HG03039 (cell line): ENCODE data around the gene TTC23L.

Experiments used
- ATAC-seq: cut with Tn5 transposase; IDR thresholded peaks from one replicate; pipeline ENCODE4 v1.9.1; 2021; ENCODE audit warnings: mild to moderate bottlenecking, moderate library complexity; ENCODE audit not compliant: unreplicated experiment

The TTC23L gene

GRCh38 chr5:34832568-34832967, 6.4 kb upstream of the TTC23L start:
- ATAC-seq: no peak

GRCh38 chr5:34833090-34833489, 5.9 kb upstream of the TTC23L start:
- no peak for ATAC-seq

- ATAC-seq: no peak
These were observed 4.8 kb upstream of the TTC23L start for GRCh38 chr5:34833976-34834793.

DNA sequence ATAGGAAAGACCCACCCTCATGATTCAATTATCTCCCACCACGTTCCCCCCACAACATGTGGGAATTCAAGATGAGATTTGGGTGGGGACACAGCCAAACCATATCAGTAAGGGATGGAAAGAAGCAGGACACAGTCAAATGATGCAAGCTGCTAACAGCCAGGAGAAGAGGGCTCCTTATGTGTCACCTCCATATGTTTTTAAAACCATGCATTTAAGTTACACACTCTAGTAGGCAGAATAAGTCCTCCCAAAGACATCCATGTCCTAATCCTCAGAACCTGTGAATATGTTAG, 4.2 kb upstream of the TTC23L start:
- ATAC-seq: no peak

DNA sequence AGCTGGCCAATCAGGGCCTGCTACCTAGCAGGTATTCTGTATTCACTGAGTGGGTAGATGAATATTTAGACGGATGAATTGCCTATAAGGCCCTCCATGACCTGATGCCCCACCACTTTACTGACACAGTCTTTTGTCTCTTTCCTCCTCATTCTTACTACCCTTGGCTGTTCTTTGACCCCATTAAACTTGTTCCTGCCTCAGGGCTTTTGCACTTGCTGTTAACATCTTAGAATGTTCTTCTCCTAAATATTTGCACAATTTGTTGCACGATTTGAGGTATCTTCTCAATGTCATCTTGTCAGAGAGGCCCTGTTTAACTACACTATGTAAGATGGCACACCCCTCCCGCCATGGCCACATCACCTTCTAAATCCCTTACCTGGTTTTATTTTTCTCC, 3.3 kb upstream of the TTC23L start:
- ATAC-seq: no peak

GRCh38 chr5:34841816-34842215, 2.9 kb downstream of the TTC23L start:
- no peak for ATAC-seq

DNA sequence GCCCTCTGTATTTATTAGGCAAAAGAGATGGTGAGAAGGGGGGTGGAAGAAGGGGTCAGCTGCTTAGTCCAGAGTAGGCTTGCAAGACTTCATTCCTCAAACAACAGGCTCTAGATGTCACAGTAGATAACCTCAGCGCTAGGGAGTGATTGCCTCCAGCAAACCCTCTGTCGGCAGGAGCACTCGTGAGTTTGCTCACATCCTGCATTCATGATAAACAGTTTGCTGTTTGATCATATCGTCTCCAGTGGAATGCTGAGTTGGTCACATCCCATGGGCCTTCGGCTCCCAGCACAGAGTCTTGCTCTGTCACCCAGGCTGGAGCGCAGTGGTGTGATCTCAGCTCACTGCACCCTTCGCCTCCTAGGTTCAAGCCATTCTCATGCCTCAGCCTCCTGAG, 3.6 kb downstream of the TTC23L start:
- no peak for ATAC-seq

GRCh38 chr5:34843497-34843896, 4.5 kb downstream of the TTC23L start:
- ATAC-seq: no peak

GRCh38 chr5:34844106-34844505, 5.1 kb downstream of the TTC23L start:
- no peak for ATAC-seq

- ATAC-seq: no peak
These were observed 6.0 kb downstream of the TTC23L start for GRCh38 chr5:34844999-34845398.

DNA sequence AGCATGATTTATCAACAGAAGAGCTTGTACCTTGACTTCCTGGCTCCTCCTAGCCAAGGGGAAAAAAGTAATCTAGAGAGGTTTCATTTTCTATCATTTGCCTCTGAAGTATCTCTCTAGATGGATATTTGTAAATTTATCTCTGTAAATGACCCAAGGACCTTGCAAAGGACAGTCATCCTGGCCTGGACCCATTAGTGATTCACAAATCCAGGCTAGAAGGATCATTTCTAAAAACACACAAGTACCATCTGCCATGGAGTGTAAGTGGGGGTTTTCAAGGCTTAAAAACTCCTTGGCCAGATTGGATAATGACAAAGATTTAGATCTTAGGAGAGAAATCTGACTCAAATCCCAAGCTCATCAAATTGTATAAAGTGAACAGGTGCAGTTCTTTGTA, 8.1 kb downstream of the TTC23L start:
- ATAC-seq: no peak

DNA sequence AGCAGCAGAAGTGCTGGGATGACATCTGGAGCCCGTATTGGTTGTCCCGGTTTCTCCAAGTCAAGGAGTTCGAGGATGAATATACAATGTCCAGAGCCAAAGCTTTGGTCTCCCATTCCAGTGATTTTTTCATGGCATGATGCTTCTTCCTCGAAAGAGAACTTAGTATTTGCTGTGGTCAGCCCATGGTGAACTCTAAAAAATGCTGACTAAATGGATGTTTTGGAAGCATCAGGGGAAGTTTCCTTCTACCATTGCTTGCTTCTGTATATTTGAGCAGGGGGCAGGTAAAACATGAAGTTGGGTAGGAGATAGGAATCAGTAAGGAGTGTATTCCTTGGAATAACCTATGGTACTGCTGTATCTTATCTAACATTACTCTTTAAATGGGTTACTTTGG, 8.6 kb downstream of the TTC23L start:
- ATAC-seq: no peak

DNA sequence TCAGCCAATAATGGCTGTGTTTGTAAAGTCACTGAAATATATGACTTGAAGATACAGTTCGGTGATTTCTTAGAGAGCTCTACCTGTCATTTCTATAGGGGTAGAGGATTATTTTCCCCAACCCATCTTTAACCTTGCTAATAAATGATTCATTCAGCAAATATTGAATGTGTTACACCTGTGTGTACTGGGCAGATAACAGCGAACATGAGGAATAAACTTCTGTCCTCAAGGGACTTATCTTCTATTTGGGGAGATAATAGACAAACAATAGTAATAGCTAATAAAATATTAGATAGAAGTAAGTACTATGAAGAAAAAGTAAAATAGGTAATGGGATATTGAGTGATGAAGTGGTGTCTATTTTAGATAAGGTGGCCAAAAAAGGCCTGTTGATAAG, 9.3 kb downstream of the TTC23L start:
- ATAC-seq: no peak

DNA sequence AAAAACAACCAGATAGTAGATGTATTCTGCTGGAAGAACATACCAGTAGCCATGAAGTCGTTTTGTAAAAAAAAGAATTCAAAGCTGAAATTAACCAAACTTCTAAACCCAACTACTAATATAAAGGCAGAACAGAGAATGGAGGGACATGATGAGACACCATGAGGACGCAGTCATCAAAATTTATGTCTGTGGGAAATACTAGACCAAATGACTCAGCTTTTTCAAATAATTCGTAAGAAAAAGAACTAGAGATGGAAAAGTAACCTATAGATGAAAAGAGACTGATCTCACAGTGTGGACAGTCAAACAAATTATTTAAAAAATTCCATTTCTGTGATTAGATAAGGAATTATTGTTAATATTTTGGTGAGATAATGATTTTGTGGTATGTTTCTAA, 10.3 kb downstream of the TTC23L start:
- ATAC-seq: no peak

DNA sequence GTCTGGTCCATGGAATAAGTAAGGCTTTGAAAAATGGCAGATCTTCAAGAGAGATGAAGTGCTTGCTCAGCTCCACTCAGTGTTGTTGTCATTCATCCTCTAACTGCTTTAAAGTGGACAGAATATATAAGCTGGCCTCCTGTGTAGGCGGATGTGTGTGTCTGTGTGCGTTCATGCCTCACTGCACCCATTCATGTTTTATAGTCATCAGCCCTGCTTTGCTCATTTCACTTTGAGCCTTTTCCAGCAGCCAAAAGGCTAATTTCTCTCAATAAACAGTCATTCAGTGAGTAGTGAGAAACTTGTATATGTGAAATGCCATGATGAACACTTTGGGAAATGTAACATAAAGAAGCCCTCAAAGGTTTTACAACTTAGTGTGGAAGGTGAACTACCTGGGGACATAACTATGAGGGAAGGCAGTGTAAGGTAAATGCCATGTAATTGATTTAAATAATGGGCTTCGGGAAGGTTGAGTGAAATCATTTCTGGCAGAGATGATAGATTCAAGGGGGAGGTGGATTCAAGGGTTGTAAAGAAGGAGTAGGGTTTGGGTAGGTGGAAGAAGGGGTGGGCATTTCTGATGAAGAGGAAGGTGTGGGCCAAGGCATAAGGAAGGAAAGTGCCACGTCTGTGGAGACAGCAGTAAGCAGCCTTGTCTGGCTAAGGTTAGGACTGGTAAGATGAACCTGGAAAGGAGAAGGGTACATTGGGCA, 15.7 kb downstream of the TTC23L start:
- ATAC-seq: peak; percentile 95

GRCh38 chr5:34857161-34857560, 18.2 kb downstream of the TTC23L start:
- ATAC-seq: no peak

DNA sequence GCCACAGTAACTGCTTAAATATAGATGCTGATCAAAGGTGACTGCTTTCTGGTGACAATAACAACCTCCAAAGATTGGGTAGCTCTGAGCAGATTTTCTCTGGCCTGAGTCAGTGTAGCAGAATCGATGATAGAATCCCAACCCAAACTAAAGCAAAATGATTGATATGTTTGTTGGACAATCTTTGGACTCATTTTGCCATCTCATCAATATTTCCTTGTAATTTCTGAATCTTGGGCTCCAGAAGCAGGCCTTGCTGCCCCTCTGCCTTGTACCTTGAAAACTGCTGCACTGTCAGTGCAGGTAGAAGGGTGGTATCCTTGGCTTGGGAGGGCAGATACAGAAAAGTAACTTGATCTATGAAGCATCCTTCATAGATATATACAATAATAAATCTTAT, 18.9 kb downstream of the TTC23L start:
- no peak for ATAC-seq

GRCh38 chr5:34858790-34859189, 19.8 kb downstream of the TTC23L start:
- ATAC-seq: no peak

- no peak for ATAC-seq
These were observed 20.3 kb downstream of the TTC23L start for GRCh38 chr5:34859253-34859652.

DNA sequence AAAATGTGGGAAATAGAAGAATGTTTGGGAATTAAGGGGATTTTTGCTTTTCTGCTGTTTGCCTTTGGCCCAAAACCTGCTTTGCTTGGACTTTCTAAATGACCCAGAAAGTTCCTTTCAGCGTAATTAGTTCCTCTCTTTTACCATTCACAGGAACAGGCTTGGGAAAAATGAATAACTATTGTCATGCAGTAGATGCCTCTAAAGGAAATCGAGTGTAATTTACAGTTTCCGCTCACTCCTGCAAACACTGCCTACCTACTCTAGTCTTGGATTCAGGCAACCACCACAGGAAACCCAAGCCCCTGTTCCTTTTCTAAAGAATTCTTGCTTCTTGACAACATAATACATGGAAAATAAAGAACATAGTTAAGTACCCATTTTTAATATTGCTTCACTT, 25.0 kb downstream of the TTC23L start:
- no peak for ATAC-seq

- ATAC-seq: no peak
These were observed 26.1 kb downstream of the TTC23L start for GRCh38 chr5:34865091-34865490.

- ATAC-seq: no peak
These were observed 28.1 kb downstream of the TTC23L start for GRCh38 chr5:34866989-34867471.

- ATAC-seq: no peak
These were observed 28.7 kb downstream of the TTC23L start for GRCh38 chr5:34867660-34868059.
